ENCODE results near the gene LHB. TPM values are rescaled to one million over a fixed set of nuclear protein-coding genes. Genes with fewer than 3 reads are reported as not detected.
"Not testable (repeated sequence)": the region's sequence is repeated elsewhere in the genome, so short reads cannot be mapped to it uniquely, and the experiment has no call there.

Gene LHB
- not detected for total RNA-seq
- long read RNA-seq, donor 1: 0 reads
- long read RNA-seq, donor 2, partial matches to known transcripts: 0 of 1 reads
- long read RNA-seq, donor 2, other reads (novel, unspliced or antisense): 1 of 1 reads

DNA sequence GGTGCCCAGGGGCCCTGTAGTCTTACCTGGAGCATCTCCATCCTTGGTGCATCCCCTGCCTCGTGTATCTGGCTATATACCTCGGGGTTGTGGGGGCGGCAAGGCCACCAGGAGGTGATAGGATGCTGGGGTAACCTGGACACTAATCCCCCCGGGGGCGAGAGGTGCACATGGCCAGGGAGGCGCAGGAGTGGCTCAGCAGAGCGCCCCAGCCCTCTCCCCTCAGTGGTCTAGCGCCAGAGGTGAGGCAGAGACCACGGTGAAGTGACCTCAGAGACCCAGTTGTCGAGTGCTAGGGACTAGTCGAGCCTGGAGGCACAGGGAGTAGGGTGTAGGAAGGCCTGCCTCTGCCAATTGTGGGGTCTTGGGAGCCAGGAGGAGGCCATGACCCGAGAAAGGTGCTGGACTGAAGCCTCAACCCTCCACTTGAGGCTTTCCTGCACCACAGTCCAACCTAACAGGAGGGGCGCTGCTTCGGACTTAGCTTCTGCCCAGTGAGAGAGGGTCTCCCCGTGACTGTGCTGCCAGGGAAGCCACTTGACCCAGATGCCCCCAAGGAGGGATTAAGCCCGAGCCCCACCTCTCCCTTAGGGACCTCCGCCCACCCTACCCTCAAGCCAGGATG, at the start of gene LHB:
Gene LHB, minus strand, starts transcription at position 51 of the 625 bp plus-strand sequence. Its CDS starts 10 bp downstream, at position 41.
- DNase-seq (ENCODE audit: low spot score): no peak
- intact Hi-C loops (cut with DNase I): no loop called here

DNA sequence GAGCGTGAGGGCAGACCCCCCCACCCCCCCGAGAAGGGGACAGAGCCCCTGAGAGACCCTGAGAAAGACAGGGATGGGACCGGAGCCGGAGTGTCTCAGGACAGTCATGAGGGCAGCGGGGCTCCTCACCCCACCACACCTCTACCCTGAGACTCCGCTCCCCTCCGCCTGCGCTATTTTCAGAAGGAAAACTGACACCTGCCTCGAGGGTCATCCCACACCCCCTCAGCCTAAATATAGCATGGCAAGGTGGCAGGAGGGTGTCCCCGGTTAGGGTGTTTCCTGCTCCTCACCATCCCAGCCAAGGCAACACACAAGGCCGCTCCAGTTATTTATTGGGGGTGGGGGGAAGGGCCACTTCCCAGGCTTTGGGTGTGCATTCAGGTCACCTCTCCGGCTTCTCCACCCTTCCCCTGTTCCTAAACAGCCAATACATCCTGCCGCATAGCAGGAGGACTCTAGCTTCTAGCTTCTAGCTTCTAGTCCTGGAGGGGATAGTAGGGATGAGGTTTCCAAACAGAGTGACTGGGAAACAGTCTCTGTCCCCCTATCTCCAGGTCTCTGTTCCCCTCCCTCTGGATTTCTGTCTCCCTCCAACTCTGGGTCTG, 49.1 kb upstream of the LHB start:
- no peak for DNase-seq (ENCODE audit: low spot score)
- intact Hi-C loops (cut with DNase I): no loop called here

DNA sequence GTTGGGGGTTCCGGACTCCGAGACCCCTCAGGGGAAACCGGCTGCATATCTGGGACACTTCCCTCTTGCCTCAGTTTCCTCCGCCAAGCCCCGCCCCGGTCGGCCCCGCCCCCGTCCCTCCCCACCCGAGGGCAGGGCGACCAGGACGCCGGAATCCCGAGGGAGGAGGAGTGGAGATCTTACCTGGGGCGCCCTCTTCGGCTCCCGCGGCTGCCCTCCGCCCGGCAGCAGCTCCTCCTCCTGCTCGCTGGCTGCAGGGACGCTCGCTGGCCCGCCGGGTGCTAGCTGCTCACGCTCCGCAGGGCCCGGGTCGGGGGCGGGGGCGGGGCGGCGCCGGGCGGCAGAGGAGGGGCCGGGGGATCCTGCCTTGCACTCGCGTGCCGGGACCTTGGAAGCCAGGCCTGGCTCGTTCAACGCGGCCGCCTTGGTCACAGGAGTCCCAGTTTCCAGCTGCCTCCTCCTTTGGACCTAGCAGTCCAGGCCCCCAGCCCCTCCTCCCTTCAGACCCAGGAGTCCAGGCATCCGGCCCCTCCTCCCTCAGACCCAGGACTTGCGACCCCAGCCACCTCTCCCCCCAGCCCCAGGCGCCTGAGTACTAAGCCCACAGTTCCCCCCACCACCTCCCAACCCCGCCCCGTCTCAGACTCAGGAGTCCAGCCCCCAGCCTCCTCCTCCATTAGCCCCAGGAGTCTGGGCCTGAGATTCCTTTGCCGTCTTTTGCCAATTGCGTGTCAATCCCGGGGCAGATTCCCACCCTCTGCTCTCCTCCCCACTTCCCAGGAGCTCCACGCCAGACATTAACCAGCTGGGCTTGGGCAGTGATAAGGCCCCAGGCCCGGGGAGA, 48.1 kb upstream of the LHB start, which contains the start of gene NTF4:
Gene NTF4, minus strand, starts transcription at position 51 of the 844 bp plus-strand sequence. CDS start 2,821 bp downstream, outside the sequence.
- DNase-seq (ENCODE audit: low spot score): no peak

DNA sequence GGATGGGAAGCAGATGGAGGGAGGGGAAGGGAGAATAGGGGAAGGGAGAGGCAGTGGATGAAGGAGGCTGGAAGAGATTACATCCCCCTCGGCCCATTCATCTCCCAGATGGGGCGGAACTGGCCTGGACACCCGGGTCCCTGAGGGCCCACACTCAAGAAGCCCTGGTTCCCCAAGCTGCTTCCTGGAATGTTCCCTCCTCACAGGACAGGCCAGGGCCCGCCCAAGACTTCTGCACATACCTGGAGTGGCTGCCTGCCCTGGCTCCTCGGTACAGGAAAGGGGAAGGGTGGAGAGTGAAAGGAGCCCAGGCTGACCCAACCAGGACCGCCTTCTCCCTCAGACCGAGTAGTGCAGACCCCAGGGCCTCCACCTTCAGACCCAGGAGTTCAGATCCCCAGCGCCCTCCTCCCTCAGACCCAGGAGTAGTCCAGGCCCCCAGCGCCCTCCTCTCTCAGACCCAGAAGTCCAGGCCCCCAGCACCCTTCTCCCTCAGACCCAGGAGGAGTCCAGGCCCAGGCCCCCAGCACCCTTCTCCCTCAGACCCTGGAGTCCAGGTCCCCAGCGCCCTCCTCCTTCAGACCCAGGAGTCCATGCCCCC, 47.2 kb upstream of the LHB start:
- DNase-seq (ENCODE audit: low spot score): no peak
- intact Hi-C loops (cut with DNase I): no loop called here

More for the DNA sequence above, 48.1 kb upstream of the LHB start, which contains the start of gene NTF4:
- intact Hi-C loops (cut with DNase I): no loop called here

DNA sequence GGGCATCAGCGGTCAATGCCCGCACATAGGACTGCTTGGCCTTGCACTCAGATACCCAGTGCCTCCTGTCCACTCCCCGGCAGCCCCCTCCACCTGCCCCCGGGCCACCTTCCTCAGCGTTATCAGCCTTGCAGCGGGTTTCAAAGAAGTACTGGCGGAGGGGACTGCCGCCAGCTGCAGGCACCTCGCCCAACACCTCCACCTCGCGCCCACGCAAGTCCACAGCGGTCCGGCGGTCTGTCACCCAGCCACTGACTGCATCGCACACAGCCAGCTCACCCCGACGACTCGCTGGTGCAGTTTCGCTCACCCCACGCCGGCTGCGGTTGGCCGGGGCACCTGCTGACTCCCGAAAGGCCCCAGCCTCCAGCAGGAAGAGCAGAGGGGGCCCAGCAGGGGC, 44.6 kb upstream of the LHB start:
- no peak for DNase-seq (ENCODE audit: low spot score)
- intact Hi-C loops (cut with DNase I): no loop called here

DNA sequence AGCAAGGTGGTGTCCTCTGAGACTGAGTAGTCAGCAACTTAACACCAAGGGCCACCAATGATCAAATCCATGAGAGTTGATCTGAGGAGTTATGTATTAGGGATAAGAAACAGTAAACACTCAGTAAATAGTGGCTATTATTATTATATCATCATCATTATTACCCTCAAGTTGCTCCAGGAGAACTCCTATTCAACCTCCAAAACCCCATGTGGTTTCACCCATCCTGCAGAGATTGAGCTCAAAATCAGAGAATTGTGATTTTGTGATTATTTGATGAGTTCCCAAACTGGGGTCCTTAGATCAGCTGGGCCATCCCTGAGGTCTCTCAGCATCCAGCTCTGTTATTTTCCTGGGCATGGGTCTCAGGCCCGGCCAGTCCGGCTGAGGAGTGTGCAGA, 44.1 kb upstream of the LHB start:
- no peak for DNase-seq (ENCODE audit: low spot score)
- intact Hi-C loops (cut with DNase I): no loop called here

DNA sequence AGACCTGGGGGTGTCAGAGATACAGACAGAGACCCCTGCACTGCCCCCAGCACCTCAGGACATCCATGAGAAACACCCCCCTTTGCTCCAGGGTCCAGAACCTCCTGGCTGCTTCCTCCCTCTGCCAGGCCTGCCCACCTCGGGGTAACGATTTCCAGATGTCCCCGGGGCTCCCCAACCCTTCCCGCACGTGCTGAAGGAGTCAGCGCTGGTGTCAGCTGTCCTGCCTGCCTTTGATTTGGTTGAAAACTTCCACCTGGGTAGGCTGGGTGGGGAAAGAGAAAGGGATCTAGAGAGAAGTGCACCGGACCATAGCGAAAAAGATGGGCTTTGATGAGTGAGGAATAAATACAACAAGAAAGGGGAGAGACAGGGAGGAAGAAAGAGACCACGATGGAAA, 42.2 kb upstream of the LHB start:
- intact Hi-C loops (cut with DNase I): no loop called here
- no peak for DNase-seq (ENCODE audit: low spot score)

DNA sequence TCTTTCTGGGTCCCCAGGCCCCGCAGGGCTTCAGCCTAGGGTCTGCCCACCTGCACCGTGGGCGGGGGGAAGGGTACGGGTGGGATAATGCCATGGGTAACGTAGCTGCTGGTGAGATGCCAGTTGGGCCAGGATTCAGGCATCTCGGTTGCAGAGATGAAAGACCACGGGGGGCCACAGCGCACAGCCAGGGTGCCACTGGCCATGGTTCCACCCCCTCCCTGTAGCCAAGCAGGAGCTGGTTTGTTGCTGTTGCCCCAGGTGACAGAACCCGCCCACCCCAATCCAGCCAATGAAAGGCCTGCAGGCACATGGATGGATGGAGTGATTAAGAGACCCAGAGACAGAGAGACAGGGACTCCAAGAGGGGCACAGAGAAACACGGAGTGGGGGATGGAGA, 41.7 kb upstream of the LHB start:
- no peak for DNase-seq (ENCODE audit: low spot score)
- intact Hi-C loops (cut with DNase I): no loop called here

DNA sequence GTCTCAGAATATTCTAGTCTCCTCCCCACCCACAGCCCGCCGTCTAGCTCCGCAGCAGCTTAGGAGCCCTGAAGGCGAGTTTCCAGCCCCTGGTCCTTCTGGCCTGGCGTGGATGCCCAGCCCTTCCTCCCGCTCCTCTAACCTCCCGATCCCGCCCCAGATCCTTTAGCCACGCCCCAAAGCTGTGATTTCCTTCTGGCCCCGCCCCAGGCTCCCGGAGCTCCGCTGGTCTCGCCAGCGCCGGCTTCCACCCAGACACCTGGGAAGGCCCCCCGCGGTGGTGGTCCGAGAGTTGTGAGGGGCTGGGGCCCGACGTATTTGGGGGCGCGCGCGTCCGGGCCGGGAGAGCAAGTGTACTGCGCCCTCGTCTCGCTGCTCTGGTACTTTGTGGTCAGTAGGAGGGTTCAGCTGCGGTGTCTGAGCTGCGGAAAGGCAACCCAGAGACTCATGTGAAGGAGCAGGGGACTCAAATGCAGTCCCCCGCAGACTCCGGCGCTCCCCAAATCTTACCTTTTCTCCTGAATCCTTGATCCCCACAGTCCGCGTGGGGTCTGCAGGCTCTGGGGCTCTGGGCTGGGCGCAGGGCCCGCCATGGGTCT, 40.8 kb upstream of the LHB start, which contains the start of gene CGB7:
Gene CGB7, minus strand, starts transcription at position 114 of the 599 bp plus-strand sequence. CDS start 2,374 bp downstream, outside the sequence.
- intact Hi-C loops (cut with DNase I): no loop called here
- DNase-seq (ENCODE audit: low spot score): peak; percentile 87

DNA sequence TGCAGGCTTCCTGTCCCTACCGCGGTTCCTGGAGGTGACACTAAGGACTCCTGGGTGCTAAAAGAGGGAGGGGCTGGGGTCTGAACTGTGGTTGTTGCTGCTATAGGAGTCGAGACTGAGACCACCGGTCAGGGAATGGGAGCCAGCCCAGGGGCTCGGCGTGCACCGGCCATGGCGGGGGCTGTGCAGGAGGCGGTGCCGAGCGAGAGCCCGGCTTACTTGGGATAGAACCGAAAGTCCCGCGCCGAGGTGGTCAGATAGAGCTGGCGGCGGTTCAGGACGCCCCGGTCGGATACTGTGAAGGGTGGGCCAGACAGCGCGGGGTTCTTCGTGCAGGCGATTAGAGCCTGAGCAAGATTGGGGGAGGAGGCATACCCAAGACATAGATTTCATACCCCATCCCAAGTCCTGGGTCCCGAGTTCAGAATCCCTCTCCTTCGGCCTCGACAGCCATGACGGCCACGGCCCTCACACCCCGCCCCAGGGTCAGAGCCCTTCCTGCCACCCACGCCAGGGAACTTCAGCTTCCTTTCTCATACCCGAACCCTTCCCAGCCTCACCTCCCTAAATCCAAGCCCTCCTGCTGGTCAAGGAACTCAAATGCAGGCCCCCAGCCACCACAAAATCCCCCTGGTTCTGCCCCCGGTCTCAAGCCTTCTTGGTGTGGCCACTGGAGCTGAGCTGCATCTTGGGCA, 40.2 kb upstream of the LHB start:
- DNase-seq (ENCODE audit: low spot score); intact Hi-C loops (cut with DNase I): not testable (repeated sequence)

DNA sequence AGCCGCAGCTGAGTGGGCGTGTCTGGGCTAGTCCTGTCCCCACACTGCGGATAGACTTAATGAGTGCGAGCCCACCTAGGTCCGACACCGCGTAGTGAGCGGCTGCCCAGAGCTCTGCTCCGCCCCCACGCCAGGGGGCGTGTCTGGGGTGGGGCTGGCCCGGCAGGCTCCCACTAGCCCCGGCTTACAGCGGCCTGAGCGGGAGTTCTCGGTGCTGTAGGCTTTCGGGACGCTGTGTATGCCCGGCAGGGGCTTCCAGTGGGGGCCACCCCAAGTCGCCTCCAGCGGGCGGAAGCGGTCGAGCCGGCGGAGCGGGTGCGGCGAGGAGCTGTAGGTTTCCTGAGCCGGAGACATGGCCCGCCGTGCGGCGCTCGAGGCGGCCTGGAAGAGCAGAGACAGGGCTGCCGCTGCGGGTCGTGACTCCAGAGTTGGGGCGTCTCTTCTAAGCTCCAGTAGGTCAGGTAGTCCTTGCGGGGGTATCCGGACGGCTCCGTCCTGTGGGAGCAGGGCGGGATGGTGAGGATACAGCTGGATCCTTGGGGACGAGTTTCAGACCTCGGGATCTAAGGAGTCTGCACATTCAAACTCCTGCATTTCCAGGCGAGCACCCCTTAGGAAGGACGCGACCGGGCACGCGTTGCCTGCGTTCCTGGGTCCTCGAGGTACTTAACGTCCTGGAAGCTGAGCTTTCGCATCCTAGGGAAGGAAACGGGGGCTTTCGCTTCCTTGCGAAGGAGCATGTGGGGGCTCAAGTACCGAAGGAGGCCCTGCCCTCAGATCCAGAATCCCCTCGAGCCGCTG, 39.4 kb upstream of the LHB start:
- intact Hi-C loops (cut with DNase I): no loop called here
- no peak for DNase-seq (ENCODE audit: low spot score)

DNA sequence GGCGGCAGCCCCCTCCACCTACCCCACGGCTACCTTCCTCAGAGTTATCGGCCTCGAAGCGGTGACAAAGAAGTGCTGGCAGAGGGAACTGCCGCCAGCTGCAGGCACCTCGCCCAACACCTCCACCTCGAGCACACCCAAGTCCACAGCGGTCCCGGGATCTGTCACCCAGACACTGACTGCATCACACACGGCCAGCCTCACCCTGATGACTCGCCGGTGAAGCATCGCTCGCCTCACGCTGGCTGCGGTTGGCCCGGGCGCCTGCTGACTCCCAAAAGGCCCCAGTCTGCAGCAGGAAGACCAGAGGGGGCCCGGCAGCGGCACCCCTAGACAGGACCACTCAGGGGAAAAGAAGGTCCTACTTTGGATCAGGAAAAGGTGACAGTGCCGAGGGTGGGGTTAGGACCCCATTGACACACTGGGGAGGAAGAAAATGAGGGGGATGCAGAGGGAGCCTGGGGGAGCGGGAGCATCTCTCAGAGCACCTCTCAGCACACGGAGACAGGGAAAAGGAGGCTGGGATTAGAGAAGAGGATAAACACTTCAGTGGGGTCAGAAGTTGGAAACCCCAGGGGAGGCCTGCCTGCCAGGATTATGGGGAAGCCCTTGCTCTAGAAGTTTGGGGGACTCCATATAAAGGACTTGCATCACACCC, 33.6 kb upstream of the LHB start:
- intact Hi-C loops (cut with DNase I); DNase-seq (ENCODE audit: low spot score): not testable (repeated sequence)

DNA sequence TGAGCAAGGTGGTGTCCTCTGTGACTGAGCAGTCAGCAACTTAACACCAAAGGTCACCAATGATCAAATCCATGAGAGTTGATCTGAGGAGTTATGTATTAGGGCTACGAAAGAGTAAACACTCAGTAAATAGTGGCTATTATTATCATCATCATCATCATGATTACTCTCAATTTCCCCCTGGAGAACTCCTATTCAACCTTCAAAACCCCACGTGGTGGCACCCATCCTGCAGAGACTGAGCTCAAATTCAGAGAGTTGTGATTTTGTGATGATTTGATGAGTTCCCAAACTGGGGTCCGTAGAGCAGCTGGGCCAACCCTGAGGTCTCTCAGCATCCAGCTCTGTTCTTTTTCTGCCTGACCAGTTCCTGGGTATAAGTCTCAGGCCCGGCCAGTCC, 32.9 kb upstream of the LHB start:
- intact Hi-C loops (cut with DNase I); DNase-seq (ENCODE audit: low spot score): not testable (repeated sequence)

DNA sequence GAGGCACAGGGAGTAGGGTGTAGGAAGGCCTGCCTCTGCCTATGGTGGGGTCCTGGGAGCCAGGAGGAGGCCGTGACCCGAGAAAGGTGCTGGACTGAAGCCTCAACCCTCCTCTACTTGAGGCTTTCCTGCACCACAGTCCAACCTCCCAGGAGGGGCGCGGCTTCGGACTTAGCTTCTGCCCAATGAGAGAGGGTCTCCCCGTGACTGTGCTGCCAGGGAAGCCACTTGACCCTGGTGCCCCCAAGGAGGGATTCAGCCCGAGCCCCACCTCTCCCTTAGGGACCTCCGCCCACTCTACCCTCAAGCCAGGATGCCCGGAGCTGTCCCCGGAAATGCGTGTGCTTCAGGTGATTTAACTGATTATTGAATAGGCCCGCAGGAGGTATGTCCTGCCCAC, 32.1 kb upstream of the LHB start, which contains the start of gene CGB8:
Gene CGB8, minus strand, starts transcription at position 101 of the 400 bp plus-strand sequence. CDS start 372 bp downstream, outside the sequence.
- DNase-seq (ENCODE audit: low spot score); intact Hi-C loops (cut with DNase I): not testable (repeated sequence)

DNA sequence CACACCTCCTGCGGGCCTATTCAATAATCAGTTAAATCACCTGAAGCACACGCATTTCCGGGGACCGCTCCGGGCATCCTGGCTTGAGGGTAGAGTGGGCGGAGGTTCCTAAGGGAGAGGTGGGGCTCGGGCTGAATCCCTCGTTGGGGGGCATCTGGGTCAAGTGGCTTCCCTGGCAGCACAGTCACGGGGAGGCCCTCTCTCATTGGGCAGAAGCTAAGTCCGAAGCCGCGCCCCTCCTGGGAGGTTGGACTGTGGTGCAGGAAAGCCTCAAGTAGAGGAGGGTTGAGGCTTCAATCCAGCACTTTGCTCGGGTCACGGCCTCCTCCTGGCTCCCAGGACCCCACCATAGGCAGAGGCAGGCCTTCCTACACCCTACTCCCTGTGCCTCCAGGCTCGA, 26.7 kb upstream of the LHB start, which contains the start of gene CGB5:
Gene CGB5, plus strand, starts transcription at position 301 of the 400 bp plus-strand sequence. CDS start 362 bp downstream, outside the sequence.
- intact Hi-C loops (cut with DNase I); DNase-seq (ENCODE audit: low spot score): not testable (repeated sequence)

DNA sequence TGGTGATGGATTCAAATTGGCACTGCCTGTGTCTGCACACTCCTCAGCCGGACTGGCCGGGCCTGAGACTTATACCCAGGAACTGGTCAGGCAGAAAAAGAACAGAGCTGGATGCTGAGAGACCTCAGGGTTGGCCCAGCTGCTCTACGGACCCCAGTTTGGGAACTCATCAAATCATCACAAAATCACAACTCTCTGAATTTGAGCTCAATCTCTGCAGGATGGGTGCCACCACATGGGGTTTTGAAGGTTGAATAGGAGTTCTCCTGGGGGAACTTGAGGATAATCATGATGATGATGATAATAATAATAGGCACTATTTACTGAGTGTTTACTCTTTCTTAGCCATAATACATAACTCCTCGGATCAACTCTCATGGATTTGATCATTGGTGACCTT, 25.8 kb upstream of the LHB start:
- not testable (repeated sequence) for DNase-seq (ENCODE audit: low spot score)

DNA sequence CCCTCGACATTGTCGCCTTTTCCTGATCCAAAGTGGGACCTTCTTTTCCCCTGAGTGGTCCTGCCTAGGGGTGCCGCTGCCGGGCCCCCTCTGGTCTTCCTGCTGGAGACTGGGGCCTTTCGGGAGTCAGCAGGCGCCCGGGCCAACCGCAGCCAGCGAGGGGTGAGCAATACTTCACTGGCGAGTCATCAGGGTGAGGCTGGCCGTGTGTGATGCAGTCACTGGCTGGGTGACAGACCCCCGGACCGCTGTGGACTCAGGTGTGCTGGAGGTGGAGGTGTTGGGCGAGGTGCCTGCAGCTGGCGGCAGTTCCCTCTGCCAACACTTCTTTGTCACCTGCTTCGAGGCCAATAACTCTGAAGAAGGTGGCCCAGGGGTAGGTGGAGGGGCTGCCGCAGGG, 25.3 kb upstream of the LHB start:
- no peak for DNase-seq (ENCODE audit: low spot score)
- intact Hi-C loops (cut with DNase I): no loop called here

More for the DNA sequence above, 25.8 kb upstream of the LHB start:
- intact Hi-C loops (cut with DNase I): not testable (repeated sequence)
